ENCODE results near the gene PHACTR2. TPM values are rescaled to one million over a fixed set of nuclear protein-coding genes. Genes with fewer than 3 reads are reported as not detected.

Gene PHACTR2
- total and polyA plus RNA-seq, 2 of the 13 experiments (the other 11 are each of a cell fraction or from before 2014, with no cell fraction given): 11.3 to 28.2 TPM

DNA sequence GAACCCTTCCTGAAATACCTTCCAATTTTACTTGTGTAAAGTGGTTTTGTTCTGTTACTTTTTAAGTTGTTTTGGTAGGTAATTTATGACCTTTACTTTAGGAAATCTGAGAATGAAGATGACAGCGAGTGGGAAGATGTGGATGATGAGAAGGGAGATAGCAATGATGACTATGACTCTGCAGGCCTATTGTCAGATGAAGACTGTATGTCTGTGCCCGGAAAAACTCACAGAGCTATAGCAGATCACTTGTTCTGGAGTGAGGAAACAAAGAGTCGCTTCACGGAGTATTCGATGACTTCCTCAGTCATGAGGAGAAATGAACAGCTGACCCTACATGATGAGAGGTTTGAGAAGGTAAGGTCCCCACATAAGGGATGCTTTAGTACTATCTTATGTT, 179.9 kb downstream of the PHACTR2 start (continued):
- TF ChIP-seq TBX3 (IDR thresholded peaks at IDR 0.05; ENCODE audit: borderline replicate concordance) (no peak), GLI4 (CRISPR knock-in tag; IDR thresholded peaks at IDR 0.05; ENCODE audit: borderline replicate concordance) (no peak), ZNF350 (CRISPR knock-in tag; IDR thresholded peaks at IDR 0.05; ENCODE audit: borderline replicate concordance, low read depth) (no peak), ELF4 (CRISPR knock-in tag; IDR thresholded peaks at IDR 0.05; ENCODE audit: borderline replicate concordance) (no peak)
- TF ChIP-seq, protein P1, sequence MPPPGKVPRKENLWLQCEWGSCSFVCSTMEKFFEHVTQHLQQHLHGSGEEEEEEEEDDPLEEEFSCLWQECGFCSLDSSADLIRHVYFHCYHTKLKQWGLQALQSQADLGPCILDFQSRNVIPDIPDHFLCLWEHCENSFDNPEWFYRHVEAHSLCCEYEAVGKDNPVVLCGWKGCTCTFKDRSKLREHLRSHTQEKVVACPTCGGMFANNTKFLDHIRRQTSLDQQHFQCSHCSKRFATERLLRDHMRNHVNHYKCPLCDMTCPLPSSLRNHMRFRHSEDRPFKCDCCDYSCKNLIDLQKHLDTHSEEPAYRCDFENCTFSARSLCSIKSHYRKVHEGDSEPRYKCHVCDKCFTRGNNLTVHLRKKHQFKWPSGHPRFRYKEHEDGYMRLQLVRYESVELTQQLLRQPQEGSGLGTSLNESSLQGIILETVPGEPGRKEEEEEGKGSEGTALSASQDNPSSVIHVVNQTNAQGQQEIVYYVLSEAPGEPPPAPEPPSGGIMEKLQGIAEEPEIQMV (CRISPR knock-in tag; IDR thresholded peaks at IDR 0.05; ENCODE audit: low read depth): no peak

DNA sequence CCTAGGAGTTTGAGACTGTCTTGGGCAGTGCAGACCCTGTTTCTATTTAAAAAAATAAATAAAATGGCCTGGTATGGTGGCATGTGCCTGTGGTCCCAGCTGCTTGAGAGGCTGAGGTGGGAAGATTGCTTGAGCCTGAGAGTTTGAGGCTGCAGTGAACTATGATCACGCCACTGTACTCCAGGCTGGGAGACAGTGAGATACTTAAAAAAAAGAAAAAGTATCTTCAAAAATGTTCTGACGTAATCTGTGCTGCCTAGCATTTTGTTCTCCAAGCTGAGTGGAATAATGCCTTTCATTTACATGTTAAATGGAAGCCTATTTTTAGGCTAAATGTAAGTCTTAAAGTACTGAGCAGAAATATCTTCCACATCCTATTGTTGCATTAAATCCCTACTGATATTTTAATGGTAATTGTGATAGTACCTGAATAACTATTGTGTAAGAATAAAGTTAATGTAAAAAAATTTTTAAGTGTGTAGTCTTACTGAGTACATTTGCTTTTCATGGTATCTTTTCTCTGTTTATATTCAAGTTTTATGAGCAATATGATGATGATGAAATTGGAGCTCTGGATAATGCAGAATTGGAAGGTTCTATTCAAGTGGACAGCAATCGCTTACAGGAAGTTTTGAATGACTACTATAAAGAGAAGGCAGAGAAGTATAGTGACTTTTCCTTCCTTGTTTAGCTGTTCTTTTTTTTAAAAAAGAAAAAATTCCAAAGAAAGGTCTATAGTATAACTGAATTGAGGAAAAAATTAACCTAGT, 182.3 kb downstream of the PHACTR2 start:
- CTCF ChIA-PET (ENCODE audit: low intra/inter-chr PET ratio, low total read pairs): no interaction called here
- FAIRE-seq (no peak), ATAC-seq (no peak)

More for the DNA sequence above, 182.3 kb downstream of the PHACTR2 start:
- Histone ChIP-seq H3K79me2 (ENCODE audit: insufficient read depth, low read length) (peaks cover 1% of the 10 kb centered on the region), H4K20me1 (ENCODE audit: insufficient read depth, low read length) (no peaks in the 10 kb centered on the region), H3K9ac (ENCODE audit: insufficient read depth, low read depth, low read length) (no peak overlapping the region), H3K27me3 (ENCODE audit: control insufficient read depth in 1 of 2, insufficient read depth in 2 of 2, low read length in 2 of 2) (no peaks in the 10 kb centered on the region), H3K4me3 (replicated peaks in 1 of 3; ENCODE audit: insufficient read depth in 1 of 3, low read depth in 2 of 3, low read length in 3 of 3) (no peak overlapping the region), H2AFZ (ENCODE audit: low read length) (no peak overlapping the region), H3K4me1 (ENCODE audit: insufficient read depth, low read length) (peaks cover 5% of the 10 kb centered on the region; the same call in 1 of the 2 replicates), H3K9me3 (ENCODE audit: low read length) (no peaks in the 10 kb centered on the region), H3K27ac (ENCODE audit: extremely low read length, insufficient read depth, low read length) (no peak overlapping the region), H3K4me2 (ENCODE audit: low read depth, low read length) (no peak overlapping the region), H3K36me3 (replicated peaks in 1 of 2; ENCODE audit: control insufficient read depth in 1 of 2, insufficient read depth in 2 of 2, low read length in 2 of 2) (peaks cover 18 to 85% of the 10 kb centered on the region in 2 experiments)
- in situ Hi-C loops (cut with HindIII; ENCODE audit: extremely low pct_ligation_motif_present, low pct_unique_long_range_greater_than_20kb) (no loop called here), intact Hi-C loops (cut with micrococcal nuclease; ENCODE audit: unreplicated experiment) (no loop called here)
- DNase-seq (ENCODE audit: low spot score): no peak
- TF ChIP-seq, protein P2, sequence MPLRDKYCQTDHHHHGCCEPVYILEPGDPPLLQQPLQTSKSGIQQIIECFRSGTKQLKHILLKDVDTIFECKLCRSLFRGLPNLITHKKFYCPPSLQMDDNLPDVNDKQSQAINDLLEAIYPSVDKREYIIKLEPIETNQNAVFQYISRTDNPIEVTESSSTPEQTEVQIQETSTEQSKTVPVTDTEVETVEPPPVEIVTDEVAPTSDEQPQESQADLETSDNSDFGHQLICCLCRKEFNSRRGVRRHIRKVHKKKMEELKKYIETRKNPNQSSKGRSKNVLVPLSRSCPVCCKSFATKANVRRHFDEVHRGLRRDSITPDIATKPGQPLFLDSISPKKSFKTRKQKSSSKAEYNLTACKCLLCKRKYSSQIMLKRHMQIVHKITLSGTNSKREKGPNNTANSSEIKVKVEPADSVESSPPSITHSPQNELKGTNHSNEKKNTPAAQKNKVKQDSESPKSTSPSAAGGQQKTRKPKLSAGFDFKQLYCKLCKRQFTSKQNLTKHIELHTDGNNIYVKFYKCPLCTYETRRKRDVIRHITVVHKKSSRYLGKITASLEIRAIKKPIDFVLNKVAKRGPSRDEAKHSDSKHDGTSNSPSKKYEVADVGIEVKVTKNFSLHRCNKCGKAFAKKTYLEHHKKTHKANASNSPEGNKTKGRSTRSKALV (CRISPR knock-in tag; IDR thresholded peaks at IDR 0.05): no peak
- TF ChIP-seq CBX5 (CRISPR knock-in tag; IDR thresholded peaks at IDR 0.05; ENCODE audit: borderline replicate concordance): no peak
- TF ChIP-seq HOXA5 (CRISPR knock-in tag; IDR thresholded peaks at IDR 0.05): no peak
- no TSS peak for BruUV-seq (replicated peaks)
- POLR2A ChIA-PET: interaction anchor here (2.5 kb wide), 1 partner anchor 17 kb away, joined by 11 read pairs; the partner anchor contains the start of gene LTV1
- WGBS (ENCODE audit: low lambda C conversion rate): 97% methylated on average over 3 of the region's 3 CpGs

All from HepG2 (cell line).